A673 (cell line): ENCODE results near the gene FAM234B. TPM values are rescaled to one million over a fixed set of nuclear protein-coding genes. Genes with fewer than 3 reads are reported as not detected.

Source experiments
- BruUV-seq: library from RNA; stranded (reverse); fragments of 400-500 nt; replicated peaks from 2 replicates; lab custom pipeline; 2021; lab: Mats Ljungman, UMichigan
- CTCF ChIA-PET: fragments of 300-600 bp; sonication (Branson Sonifier 250); formaldehyde crosslinking; loops from one replicate; lab custom pipeline; 2022; ENCODE audit warnings: antibody characterized with exemption; lab: Charles Lee
- POLR2A ChIA-PET: fragments of 300-600 bp; sonication (Branson Sonifier 250); formaldehyde crosslinking; loops from one replicate; lab custom pipeline; 2022; ENCODE audit warnings: antibody characterized with exemption; ENCODE audit not compliant: low non-redundant PET; lab: Charles Lee
- DNase-seq: peaks from one replicate; pipeline ENCODE4 v3.0.0-alpha.2; 2015; ENCODE audit warnings: low spot score
- H3K27ac ChIP-seq: fragments of 200-600 bp; sonication (generic); 2 replicates; pipeline ENCODE4 v1.5.1; 2016; ENCODE audit warnings: mixed run types, low read depth, mild to moderate bottlenecking, mixed read lengths, antibody characterized with exemption, low read length; ENCODE audit not compliant: poor library complexity, severe bottlenecking
- H3K27me3 ChIP-seq: fragments of 200-600 bp; sonication (generic); replicated peaks from 2 replicates; pipeline ENCODE4 v1.6.1; 2017; ENCODE audit warnings: mixed run types, low read depth, mild to moderate bottlenecking, mixed read lengths, antibody characterized with exemption, low read length; ENCODE audit not compliant: insufficient read depth, poor library complexity
- H3K36me3 ChIP-seq: fragments of 200-600 bp; sonication (generic); 2 replicates; pipeline ENCODE4 v1.6.1; 2016; ENCODE audit warnings: mixed run types, mild to moderate bottlenecking, mixed read lengths, antibody characterized with exemption, low read length; ENCODE audit not compliant: insufficient read depth, poor library complexity, severe bottlenecking
- H3K4me1 ChIP-seq: fragments of 200-600 bp; sonication (generic); 2 replicates; pipeline ENCODE4 v1.6.1; 2017; ENCODE audit warnings: mixed run types, mild to moderate bottlenecking, mixed read lengths, antibody characterized with exemption, low read length; ENCODE audit not compliant: insufficient read depth, poor library complexity, severe bottlenecking
- H3K4me3 ChIP-seq: fragments of 200-600 bp; sonication (generic); 2 replicates; pipeline ENCODE4 v1.5.1; 2016; ENCODE audit warnings: low read depth, mixed run types, mild to moderate bottlenecking, mixed read lengths, low read length; ENCODE audit not compliant: poor library complexity, severe bottlenecking
- H3K9me3 ChIP-seq: fragments of 200-600 bp; sonication (generic); 2 replicates; pipeline ENCODE4 v1.6.1; 2016; ENCODE audit warnings: mixed run types, low read depth, mild to moderate bottlenecking, mixed read lengths, antibody characterized with exemption, low read length; ENCODE audit not compliant: poor library complexity, severe bottlenecking
- EZH2 ChIP-seq: fragments of 200-600 bp; sonication (generic); IDR thresholded peaks from 2 replicates; pipeline ENCODE4 v1.6.1; 2017; ENCODE audit warnings: borderline replicate concordance, low read depth, mild to moderate bottlenecking, mixed read lengths, antibody characterized with exemption, low read length; ENCODE audit not compliant: poor library complexity, severe bottlenecking
- intact Hi-C: fragments of 100-400 bp; cut with micrococcal nuclease; formaldehyde crosslinking; loops from one replicate; pipeline ENCODE4 v1.10.0; 2022; ENCODE audit not compliant: unreplicated experiment
- total RNA-seq: library from RNA; stranded (reverse); gene quantifications from 2 replicates; pipeline ENCODE4 v1.2.3, GENCODE V29; 2021
- TF ChIP-seq, protein P1 (sequence below): fragments of 300-800, 200-600 bp; sonication (generic); conservative IDR thresholded peaks from 2 replicates; pipeline ENCODE4 v1.5.1; 2017; ENCODE audit warnings: low read depth, mild to moderate bottlenecking, antibody characterized with exemption, low read length, moderate library complexity, mixed read lengths

The FAM234B gene
- total RNA-seq, 1 experiment from 2014 or later, result 11.8 TPM

DNA sequence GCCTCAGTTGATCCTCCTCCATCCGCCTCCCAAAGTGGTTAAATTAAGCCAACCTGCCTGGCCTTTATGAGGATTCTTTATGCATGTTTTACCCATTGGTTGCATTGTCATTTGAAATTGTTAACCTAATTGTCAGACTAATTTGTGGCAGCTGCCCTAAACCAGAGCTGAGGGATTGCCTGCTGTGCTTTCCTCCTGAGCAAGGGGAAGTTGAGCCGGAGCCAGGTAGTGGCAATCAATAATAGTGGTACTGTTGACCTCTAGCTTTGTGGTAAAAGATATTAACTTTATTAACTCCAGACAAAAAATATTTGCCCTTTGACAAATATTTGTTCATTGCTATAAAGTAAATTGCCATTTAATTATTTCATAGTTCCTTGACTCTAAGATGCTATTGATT is 38.5 kb upstream of the FAM234B start:
- no peaks in the 10 kb centered on the region for H3K4me1 ChIP-seq
- BruUV-seq, result no TSS peak
- intact Hi-C loops, result no loop called here
- POLR2A ChIA-PET, result no interaction called here
- H3K36me3 ChIP-seq, result no peaks in the 10 kb centered on the region
- TF ChIP-seq, protein P1, sequence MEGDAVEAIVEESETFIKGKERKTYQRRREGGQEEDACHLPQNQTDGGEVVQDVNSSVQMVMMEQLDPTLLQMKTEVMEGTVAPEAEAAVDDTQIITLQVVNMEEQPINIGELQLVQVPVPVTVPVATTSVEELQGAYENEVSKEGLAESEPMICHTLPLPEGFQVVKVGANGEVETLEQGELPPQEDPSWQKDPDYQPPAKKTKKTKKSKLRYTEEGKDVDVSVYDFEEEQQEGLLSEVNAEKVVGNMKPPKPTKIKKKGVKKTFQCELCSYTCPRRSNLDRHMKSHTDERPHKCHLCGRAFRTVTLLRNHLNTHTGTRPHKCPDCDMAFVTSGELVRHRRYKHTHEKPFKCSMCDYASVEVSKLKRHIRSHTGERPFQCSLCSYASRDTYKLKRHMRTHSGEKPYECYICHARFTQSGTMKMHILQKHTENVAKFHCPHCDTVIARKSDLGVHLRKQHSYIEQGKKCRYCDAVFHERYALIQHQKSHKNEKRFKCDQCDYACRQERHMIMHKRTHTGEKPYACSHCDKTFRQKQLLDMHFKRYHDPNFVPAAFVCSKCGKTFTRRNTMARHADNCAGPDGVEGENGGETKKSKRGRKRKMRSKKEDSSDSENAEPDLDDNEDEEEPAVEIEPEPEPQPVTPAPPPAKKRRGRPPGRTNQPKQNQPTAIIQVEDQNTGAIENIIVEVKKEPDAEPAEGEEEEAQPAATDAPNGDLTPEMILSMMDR, result no peak
- no peak for TF ChIP-seq EZH2
- CTCF ChIA-PET, result no interaction called here
- H3K27ac ChIP-seq, result no peak overlapping the region
- H3K4me3 ChIP-seq, result no peak overlapping the region
- DNase-seq, result no peak
- no peaks in the 10 kb centered on the region for H3K9me3 ChIP-seq
- H3K27me3 ChIP-seq, result no peaks in the 10 kb centered on the region

DNA sequence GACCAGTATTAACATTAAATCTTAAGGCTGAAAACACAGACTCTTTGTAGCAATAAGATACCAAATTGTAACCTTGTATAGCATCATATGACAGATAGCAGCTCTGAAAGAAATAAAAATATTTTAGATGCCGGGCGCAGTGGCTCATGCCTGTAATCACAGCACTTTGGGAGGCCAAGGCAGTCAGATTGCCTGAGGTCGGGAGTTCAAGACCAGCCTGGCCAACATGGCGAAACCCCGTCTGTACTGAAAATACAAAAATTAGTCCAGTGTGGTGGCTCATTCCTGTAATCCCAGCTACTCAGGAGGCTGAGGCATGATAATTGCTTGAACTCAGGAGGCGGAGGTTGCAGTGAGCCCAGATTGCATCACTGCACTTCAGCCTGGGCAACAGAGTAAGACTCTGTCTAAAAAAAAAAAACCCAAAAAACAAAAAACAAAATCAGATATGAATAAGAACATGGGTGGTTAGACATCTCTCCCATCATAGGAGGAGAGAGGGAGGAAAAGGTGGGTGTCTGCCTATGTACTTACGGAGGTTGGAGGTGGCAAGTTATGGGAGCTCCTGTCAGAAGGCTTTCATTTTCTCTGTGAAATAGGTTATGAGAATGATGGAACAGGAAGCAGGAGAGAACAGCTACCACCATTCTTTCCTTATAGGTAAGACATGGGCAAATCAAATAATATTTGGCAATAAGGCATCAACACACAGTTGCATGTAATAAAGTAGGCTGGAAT is 36.5 kb upstream of the FAM234B start:
- TF ChIP-seq EZH2, result no peak
- TF ChIP-seq, protein P1, result no peak
- Histone ChIP-seq H3K4me1 (no peaks in the 10 kb centered on the region), H3K27ac (no peak overlapping the region), H3K36me3 (no peaks in the 10 kb centered on the region), H3K9me3 (no peaks in the 10 kb centered on the region), H3K27me3 (no peaks in the 10 kb centered on the region), H3K4me3 (no peak overlapping the region)
- no peak for DNase-seq
- BruUV-seq, result no TSS peak
- POLR2A ChIA-PET, result no interaction called here
- intact Hi-C loops, result no loop called here
- CTCF ChIA-PET, result no interaction called here

DNA sequence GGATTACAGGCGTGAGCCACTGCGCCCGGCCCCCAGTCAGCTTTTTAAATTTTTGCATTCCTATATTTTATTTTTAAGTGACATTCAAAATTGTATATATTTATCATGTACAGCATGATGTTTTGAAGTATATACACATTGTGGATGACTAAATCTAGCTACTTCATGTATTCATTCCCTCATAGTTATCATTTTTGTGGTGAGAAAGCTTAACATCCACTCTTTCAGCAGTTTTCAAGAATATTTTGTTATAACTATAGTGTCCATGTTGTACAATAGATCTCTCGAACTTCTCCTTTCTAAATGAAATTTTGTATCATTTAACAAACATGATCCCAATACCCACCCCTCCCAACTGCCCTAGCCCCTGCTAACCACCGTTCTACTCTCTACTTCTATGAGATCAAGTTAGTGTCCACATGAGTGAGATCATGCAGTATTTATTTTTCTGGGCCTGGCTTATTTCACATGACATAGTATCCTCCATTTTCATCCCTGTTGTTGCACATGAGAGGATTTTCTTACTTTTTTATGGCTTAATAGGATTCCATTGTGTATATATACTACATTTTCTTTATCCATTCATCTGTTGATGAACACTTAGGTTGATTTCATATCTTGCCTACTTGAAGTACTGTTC is 35.3 kb upstream of the FAM234B start:
- intact Hi-C loops, result no loop called here
- no TSS peak for BruUV-seq
- TF ChIP-seq, protein P1, result no peak
- no peak for TF ChIP-seq EZH2
- Histone ChIP-seq H3K36me3 (no peaks in the 10 kb centered on the region), H3K4me1 (no peaks in the 10 kb centered on the region), H3K27ac (no peak overlapping the region), H3K4me3 (no peak overlapping the region), H3K27me3 (no peaks in the 10 kb centered on the region), H3K9me3 (no peaks in the 10 kb centered on the region)
- ChIA-PET POLR2A (no interaction called here), CTCF (no interaction called here)
- DNase-seq, result no peak
